Left colon (tissue), 2 donors: ENCODE results near the gene HPS4. TPM values are rescaled to one million over a fixed set of nuclear protein-coding genes. Genes with fewer than 3 reads are reported as not detected.

Source experiments
- ATAC-seq: fragments of 200-7000 bp; cut with Tn5 transposase; one replicate; pipeline ENCODE4 v1.9.1; 2020; ENCODE audit warnings: mild to moderate bottlenecking, moderate library complexity
- DNase-seq, 2 donors: peaks; one replicate each; pipeline ENCODE4 v3.0.0-alpha.2; 2020
- intact Hi-C, 2 donors: fragments of 100-400 bp; cut with DNase I in 1 of 2; cut with micrococcal nuclease in 1 of 2; formaldehyde crosslinking; loops; one replicate each; pipeline versions ENCODE4 v1.11.2 to v1.14.0; 2022; cut with DNase I, micrococcal nuclease
- total RNA-seq, 2 donors: library from RNA; stranded (reverse); fragmentation: NEBNext Ultra II Directional; extraction: Animal tissue kit (Norgen Biotek cat#: 25700); gene quantifications; one replicate each; pipeline ENCODE4 v1.2.1, GENCODE V29; 2021
- donor health status: DM: no; HTN: no; CAD: no.
- donor health status: DM: yes; HTN: yes; CAD: no.

HPS4 gene
- total RNA-seq, 2 donors from 2014 or later: 21.9 to 26.9 TPM

DNA sequence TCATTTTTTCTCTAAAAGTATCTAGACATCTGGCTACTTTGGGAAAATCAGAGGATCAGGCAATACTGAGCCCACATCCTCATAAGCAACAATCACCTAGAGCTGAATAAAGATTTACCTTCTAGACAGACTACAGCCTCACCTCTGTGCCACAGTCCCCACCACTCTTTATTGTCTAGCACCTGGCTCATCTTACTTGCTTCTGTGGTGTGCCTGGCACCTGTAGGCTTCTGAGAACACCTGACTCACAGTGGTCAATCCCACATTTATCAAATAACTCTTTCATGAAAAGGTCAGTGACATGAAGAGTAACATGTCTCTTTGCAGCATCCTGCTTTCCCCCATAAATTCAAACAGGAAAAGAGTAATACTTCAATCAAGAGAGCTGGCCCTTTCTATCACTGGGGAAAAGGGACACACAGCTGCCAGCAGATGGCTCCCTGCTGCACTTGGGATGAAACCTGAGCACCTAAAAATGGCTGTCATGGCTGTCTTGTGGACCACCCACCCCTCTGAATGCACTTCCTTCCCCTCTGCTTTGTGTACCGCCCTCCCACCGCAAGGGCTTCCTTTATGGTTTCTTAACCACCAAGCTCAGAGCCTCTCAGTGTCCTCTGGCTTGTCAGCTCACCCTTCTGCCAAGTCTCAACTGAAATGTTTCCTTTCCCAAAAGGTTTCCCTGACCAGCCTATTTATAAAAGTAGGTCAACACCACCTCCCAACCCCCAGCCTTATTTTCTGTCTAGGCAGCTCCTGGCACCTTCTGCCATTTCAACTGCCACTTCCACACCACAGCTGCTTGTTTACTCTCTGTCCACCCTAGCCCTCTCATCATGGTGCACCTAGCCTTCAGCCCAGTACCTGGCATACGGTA is 19.3 kb upstream of the HPS4 start:
- ATAC-seq (peak; percentile 45), DNase-seq (peak; percentile 43 to 45)
- intact Hi-C loops: no loop called here

- DNase-seq: no peak
- intact Hi-C loops: no loop called here
Measured at GRCh38 chr22:26501996-26502395, 18.4 kb upstream of the HPS4 start.

GRCh38 chr22:26499188-26499703 is 15.7 kb upstream of the HPS4 start:
- DNase-seq (no peak), ATAC-seq (no peak)
- intact Hi-C loops: no loop called here

More at GRCh38 chr22:26501996-26502395, 18.4 kb upstream of the HPS4 start:
- no peak for ATAC-seq

DNA sequence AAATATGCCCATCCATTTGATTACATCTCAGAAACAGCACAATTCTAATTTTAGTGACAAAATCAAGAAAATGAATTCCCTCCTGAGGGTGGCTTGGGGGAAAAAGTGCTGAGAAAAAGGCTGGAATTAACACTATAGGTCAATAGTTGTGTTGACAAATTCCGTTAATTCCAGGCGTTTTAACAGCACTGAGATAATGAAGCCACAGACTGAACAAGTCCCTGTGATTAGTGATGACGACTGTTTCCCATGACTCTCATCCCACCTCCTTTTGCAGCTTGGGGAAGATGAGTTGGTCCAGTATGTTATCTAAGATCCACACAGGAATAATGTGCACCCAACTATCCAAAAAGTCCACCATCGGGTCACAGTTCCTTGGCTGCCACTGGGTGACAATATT is 12.9 kb upstream of the HPS4 start:
- DNase-seq: no peak
- no peak for ATAC-seq
- intact Hi-C loops: no loop called here

- DNase-seq (no peak), ATAC-seq (no peak)
- intact Hi-C loops: no loop called here
Measured at GRCh38 chr22:26494506-26494905, 10.9 kb upstream of the HPS4 start.

DNA sequence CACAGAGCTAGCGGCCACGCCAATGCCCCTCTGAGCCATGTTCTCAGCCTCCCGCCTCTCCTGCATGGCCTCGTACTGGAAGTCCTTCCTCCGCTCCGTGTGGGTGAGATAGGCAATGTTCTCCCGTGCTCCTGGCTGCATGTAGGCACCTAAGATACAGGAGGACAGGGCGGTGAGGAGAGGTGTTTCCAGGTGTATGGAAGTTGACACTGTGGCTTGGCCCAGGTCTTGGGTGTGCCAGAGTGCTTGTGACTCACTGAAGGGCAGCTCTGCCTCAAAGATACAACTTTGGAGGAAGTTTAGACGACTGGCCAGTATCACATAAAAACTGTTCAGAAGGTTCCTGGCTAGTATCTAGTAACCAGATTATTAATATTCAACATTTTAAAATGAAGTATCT is 8.6 kb upstream of the HPS4 start:
- DNase-seq (no peak), ATAC-seq (no peak)
- intact Hi-C loops: no loop called here

GRCh38 chr22:26489447-26490036 is 6.0 kb upstream of the HPS4 start:
- no peak for ATAC-seq
- intact Hi-C loops: no loop called here
- DNase-seq: no peak

- intact Hi-C loops: no loop called here
- no peak for ATAC-seq
Measured at GRCh38 chr22:26487996-26488395, 4.4 kb upstream of the HPS4 start.

GRCh38 chr22:26486394-26486793 is 2.8 kb upstream of the HPS4 start:
- ATAC-seq (no peak), DNase-seq (no peak)
- intact Hi-C loops: no loop called here

More at GRCh38 chr22:26487996-26488395, 4.4 kb upstream of the HPS4 start:
- no peak for DNase-seq

- DNase-seq (no peak), ATAC-seq (no peak)
- intact Hi-C loops: no loop called here
Measured at GRCh38 chr22:26485806-26486390, 2.3 kb upstream of the HPS4 start.

GRCh38 chr22:26485013-26485412 is 1.4 kb upstream of the HPS4 start:
- intact Hi-C loops: no loop called here
- no peak for DNase-seq
- ATAC-seq: no peak

- DNase-seq (no peak), ATAC-seq (no peak)
- intact Hi-C loops: no loop called here
Measured at GRCh38 chr22:26484360-26484706, 750 bp upstream of the HPS4 start.

GRCh38 chr22:26483043-26483438 is 542 bp downstream of the HPS4 start:
- intact Hi-C loops: no loop called here
- ATAC-seq: no peak
- no peak for DNase-seq

GRCh38 chr22:26482161-26482560 is 1.4 kb downstream of the HPS4 start:
- DNase-seq (no peak), ATAC-seq (no peak)
- intact Hi-C loops: no loop called here

GRCh38 chr22:26481694-26482093 is 1.9 kb downstream of the HPS4 start:
- intact Hi-C loops: no loop called here
- ATAC-seq (no peak), DNase-seq (no peak)

- intact Hi-C loops: no loop called here
- no peak for DNase-seq
- no peak for ATAC-seq
Measured at GRCh38 chr22:26481112-26481693, 2.4 kb downstream of the HPS4 start.

DNA sequence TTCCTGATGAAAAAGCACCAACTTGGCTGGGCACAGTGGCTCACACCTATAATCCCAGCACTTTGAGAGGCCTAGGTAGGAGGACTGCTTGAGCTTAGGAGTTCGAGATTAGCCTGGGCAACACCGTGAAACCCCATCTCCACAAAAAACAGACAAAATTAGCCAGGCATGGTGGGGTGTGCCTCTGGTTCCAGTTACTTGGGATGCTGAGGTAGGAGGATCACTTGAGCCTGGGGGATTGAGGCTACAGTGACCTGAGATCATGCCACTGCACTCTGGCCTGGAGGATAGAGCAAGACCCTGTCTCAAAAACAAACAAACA is 3.0 kb downstream of the HPS4 start:
- intact Hi-C loops: no loop called here
- DNase-seq (no peak), ATAC-seq (no peak)

GRCh38 chr22:26479792-26480610 is 3.6 kb downstream of the HPS4 start:
- intact Hi-C loops: no loop called here
- ATAC-seq (peak; percentile 49), DNase-seq (no peak)
